ENCODE measurements around the gene CLSTN1.
"Not testable (repeated sequence)": the region's sequence is repeated elsewhere in the genome, so short reads cannot be mapped to it uniquely, and the experiment has no call there.

Gene CLSTN1

GRCh38 chr1:9717193-9718005 lies 106.4 kb downstream of the CLSTN1 start:
- TF ChIP-seq CTCF (IDR thresholded peaks at IDR 0.05), result no peak
- peak overlapping the region; percentile 43 for H3K4me3 Mint-ChIP-seq
- no peaks in the 10 kb centered on the region for H3K9me3 Mint-ChIP-seq
- peak; percentile 22 for DNase-seq
- peak overlapping the region; percentile 36 for H3K27ac Mint-ChIP-seq
- no peaks in the 10 kb centered on the region for H3K36me3 Mint-ChIP-seq (ENCODE audit: low read depth)
- peaks cover 13% of the 10 kb centered on the region for H3K27me3 Mint-ChIP-seq (ENCODE audit: low read depth, poor library complexity)
- H3K4me1 Mint-ChIP-seq, result peaks cover 11% of the 10 kb centered on the region

- no peak for DNase-seq
- Mint-ChIP-seq H3K27me3 (ENCODE audit: low read depth, poor library complexity) (peaks cover 13% of the 10 kb centered on the region), H3K36me3 (ENCODE audit: low read depth) (no peaks in the 10 kb centered on the region), H3K9me3 (no peaks in the 10 kb centered on the region), H3K27ac (no peak overlapping the region), H3K4me1 (peaks cover 11% of the 10 kb centered on the region), H3K4me3 (no peak overlapping the region)
- TF ChIP-seq CTCF (IDR thresholded peaks at IDR 0.05), result no peak
Measured at GRCh38 chr1:9716404-9717192, 107.2 kb downstream of the CLSTN1 start.

GRCh38 chr1:9715536-9716226 lies 108.1 kb downstream of the CLSTN1 start:
- TF ChIP-seq CTCF (IDR thresholded peaks at IDR 0.05), result no peak
- peaks cover 13% of the 10 kb centered on the region for H3K27me3 Mint-ChIP-seq (ENCODE audit: low read depth, poor library complexity)
- no peak for DNase-seq
- H3K4me1 Mint-ChIP-seq, result peaks cover 11% of the 10 kb centered on the region
- H3K27ac Mint-ChIP-seq, result no peak overlapping the region
- no peaks in the 10 kb centered on the region for H3K9me3 Mint-ChIP-seq
- no peak overlapping the region for H3K4me3 Mint-ChIP-seq
- no peaks in the 10 kb centered on the region for H3K36me3 Mint-ChIP-seq (ENCODE audit: low read depth)

GRCh38 chr1:9714257-9714718 lies 109.5 kb downstream of the CLSTN1 start:
- Mint-ChIP-seq H3K27me3 (ENCODE audit: low read depth, poor library complexity) (peaks cover 13% of the 10 kb centered on the region), H3K4me3 (no peak overlapping the region), H3K27ac (no peak overlapping the region), H3K36me3 (ENCODE audit: low read depth) (no peaks in the 10 kb centered on the region), H3K9me3 (no peaks in the 10 kb centered on the region), H3K4me1 (peaks cover 11% of the 10 kb centered on the region)
- DNase-seq, result no peak
- TF ChIP-seq CTCF (IDR thresholded peaks at IDR 0.05), result no peak

- H3K9me3 Mint-ChIP-seq; DNase-seq; H3K4me1 Mint-ChIP-seq; H3K4me3 Mint-ChIP-seq; H3K36me3 Mint-ChIP-seq (ENCODE audit: low read depth): not testable (repeated sequence)
- Mint-ChIP-seq H3K27me3 (ENCODE audit: low read depth, poor library complexity) (peaks cover 12% of the 10 kb centered on the region), H3K27ac (peak overlapping the region; percentile 36)
Measured at GRCh38 chr1:9712767-9713166, 111.0 kb downstream of the CLSTN1 start.

- H3K27me3 Mint-ChIP-seq (ENCODE audit: low read depth, poor library complexity), result peaks cover 13% of the 10 kb centered on the region
- H3K36me3 Mint-ChIP-seq (ENCODE audit: low read depth), result no peaks in the 10 kb centered on the region
- no peak overlapping the region for H3K4me3 Mint-ChIP-seq
- H3K27ac Mint-ChIP-seq, result no peak overlapping the region
- no peaks in the 10 kb centered on the region for H3K4me1 Mint-ChIP-seq
- DNase-seq, result no peak
- TF ChIP-seq CTCF (IDR thresholded peaks at IDR 0.05), result no peak
- H3K9me3 Mint-ChIP-seq, result no peaks in the 10 kb centered on the region
Measured at GRCh38 chr1:9711466-9712020, 112.2 kb downstream of the CLSTN1 start.

Data from nephron progenitor cell (in vitro differentiated cells).